GM23338 (cell line): ENCODE data around the gene PHAF1. TPM values are rescaled to one million over a fixed set of nuclear protein-coding genes. Genes with fewer than 3 reads are reported as not detected.

ENCODE experiments used
- ATAC-seq: fragments of 200-7000 bp; cut with Tn5 transposase; 3 replicates; pipeline ENCODE4 v1.9.1; 2020
- DNase-seq: peaks from one replicate; pipeline ENCODE4 v3.0.0-alpha.2; 2015; ENCODE audit warnings: low spot score
- H2AFZ ChIP-seq: fragments of 200-600 bp; sonication (generic); 2 replicates; pipeline ENCODE4 v1.8.0; 2016; ENCODE audit warnings: antibody characterized with exemption, mild to moderate bottlenecking, moderate library complexity
- H3F3A ChIP-seq: fragments of 200-600 bp; sonication (generic); replicated peaks from 2 replicates; pipeline ENCODE4 v1.8.0; 2017; ENCODE audit warnings: antibody characterized with exemption, mixed run types, low read depth
- H3K27ac ChIP-seq: fragments of 200-600 bp; sonication (generic); 2 replicates; pipeline ENCODE4 v1.6.1; 2016; ENCODE audit warnings: low read depth
- H3K27me3 ChIP-seq: fragments of 200-600 bp; sonication (generic); 2 replicates; pipeline ENCODE4 v1.8.0; 2016; ENCODE audit warnings: mild to moderate bottlenecking, mixed run types, moderate library complexity; ENCODE audit not compliant: insufficient read depth
- H3K36me3 ChIP-seq: fragments of 200-600 bp; sonication (generic); 2 replicates; pipeline ENCODE4 v1.8.0; 2016; ENCODE audit warnings: mild to moderate bottlenecking; ENCODE audit not compliant: insufficient read depth
- H3K4me1 ChIP-seq: fragments of 200-600 bp; sonication (generic); 2 replicates; pipeline ENCODE4 v1.8.0; 2016; ENCODE audit warnings: mild to moderate bottlenecking, moderate library complexity; ENCODE audit not compliant: insufficient read depth
- H3K4me2 ChIP-seq: fragments of 200-600 bp; sonication (generic); 2 replicates; pipeline ENCODE4 v1.7.1; 2017; ENCODE audit warnings: mixed run types
- H3K4me3 ChIP-seq: fragments of 200-600 bp; sonication (generic); 2 replicates; pipeline ENCODE4 v1.6.1; 2016; ENCODE audit warnings: mixed run types
- H3K79me2 ChIP-seq: fragments of 200-600 bp; sonication (generic); replicated peaks from 2 replicates; pipeline ENCODE4 v1.8.0; 2017; ENCODE audit warnings: mild to moderate bottlenecking; ENCODE audit not compliant: insufficient read depth
- H3K9me2 ChIP-seq: fragments of 200-600 bp; sonication (generic); 2 replicates; pipeline ENCODE4 v1.8.0; 2017; ENCODE audit not compliant: insufficient read depth
- H4K20me1 ChIP-seq: fragments of 200-600 bp; sonication (generic); replicated peaks from 2 replicates; pipeline ENCODE4 v1.8.0; 2017; ENCODE audit warnings: mild to moderate bottlenecking; ENCODE audit not compliant: insufficient read depth
- H3K27ac Mint-ChIP-seq: 2 replicates; pipeline ENCODE4 v1.8.0; 2020; ENCODE audit warnings: inconsistent platforms, mild to moderate bottlenecking, moderate library complexity, mixed read lengths
- H3K27me3 Mint-ChIP-seq: 3 replicates; pipeline ENCODE4 v1.8.0; 2022; ENCODE audit warnings: low read depth, mild to moderate bottlenecking, moderate library complexity, mixed read lengths, inconsistent platforms; ENCODE audit not compliant: insufficient read depth, poor library complexity
- H3K36me3 Mint-ChIP-seq: 3 replicates; pipeline ENCODE4 v1.8.0; 2021; ENCODE audit warnings: low read depth, mild to moderate bottlenecking, inconsistent platforms, moderate library complexity, mixed read lengths
- H3K4me1 Mint-ChIP-seq: 3 replicates; pipeline ENCODE4 v1.8.0; 2020; ENCODE audit warnings: mild to moderate bottlenecking, inconsistent platforms, mixed read lengths
- H3K4me3 Mint-ChIP-seq: 3 replicates; pipeline ENCODE4 v1.8.0; 2021; ENCODE audit warnings: moderate library complexity, mild to moderate bottlenecking, inconsistent platforms, mixed read lengths
- H3K9me3 Mint-ChIP-seq: 3 replicates; pipeline ENCODE4 v1.8.0; 2020; ENCODE audit warnings: moderate library complexity, mild to moderate bottlenecking, inconsistent platforms, mixed read lengths
- EZH2 ChIP-seq: fragments of 200-600 bp; sonication (generic); IDR thresholded peaks from one replicate; pipeline ENCODE4 v1.8.0; 2017; ENCODE audit warnings: antibody characterized with exemption, mild to moderate bottlenecking, low read depth; ENCODE audit not compliant: unreplicated experiment
- JUNB ChIP-seq: IDR thresholded peaks from one replicate; pipeline ENCODE4 v1.6.1; 2016; ENCODE audit warnings: antibody characterized with exemption; ENCODE audit not compliant: unreplicated experiment
- REST ChIP-seq: IDR thresholded peaks from one replicate; pipeline ENCODE4 v1.6.1; 2018; ENCODE audit warnings: antibody characterized with exemption; ENCODE audit not compliant: unreplicated experiment
- ZNF331 ChIP-seq: fragments of 250-450 bp; sonication (Bioruptor Pico); IDR thresholded peaks from 2 replicates; pipeline ENCODE4 v1.5.0; 2020; ENCODE audit warnings: low read depth, mild to moderate bottlenecking, moderate library complexity
- ZNF462 ChIP-seq: fragments of 250-450 bp; sonication (Bioruptor Pico); IDR thresholded peaks from 2 replicates; pipeline ENCODE4 v1.5.0; 2020; ENCODE audit warnings: mild to moderate bottlenecking, moderate library complexity
- polyA plus RNA-seq: library from polyadenylated mRNA; unstranded; fragments of >200 nt; fragmentation: Nextera tagmentation; extraction: Ambion mirVana; gene quantifications from 2 replicates; pipeline ENCODE4 v1.2.1, GENCODE V29; 2016
- total RNA-seq: library from RNA; depleted of rRNA; stranded (reverse); fragments of >200 nt; shearing (Covaris generic); gene quantifications from 2 replicates; pipeline ENCODE4 v1.2.3, GENCODE V29; 2014

PHAF1 gene
- total and polyA plus RNA-seq, 2 experiments from 2014 or later = 14.7 to 35.9 TPM

DNA sequence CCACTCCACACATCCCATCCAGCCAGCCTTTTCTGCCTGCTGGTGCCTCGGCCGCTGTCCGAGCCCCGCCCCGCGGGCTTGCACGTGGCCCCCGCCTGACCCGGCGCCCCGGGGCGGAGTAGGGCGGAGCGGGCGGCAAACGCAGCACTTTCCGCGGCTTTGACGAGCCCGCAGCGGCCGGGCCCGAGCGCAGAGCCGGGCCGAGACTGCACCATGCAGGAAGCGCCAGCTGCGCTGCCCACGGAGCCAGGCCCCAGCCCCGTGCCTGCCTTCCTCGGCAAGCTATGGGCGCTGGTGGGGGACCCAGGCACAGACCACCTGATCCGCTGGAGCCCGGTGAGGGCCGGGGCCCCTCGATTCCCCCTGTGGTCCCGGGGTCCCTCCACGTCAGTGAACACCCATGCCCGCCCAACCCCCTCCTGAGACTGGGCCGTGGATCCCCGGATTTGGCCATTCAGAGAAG lies 54.9 kb downstream of the PHAF1 start, which contains the start of gene HSF4:
HSF4 (plus strand) TSS at position 147 of the 463 bp plus-strand sequence; CDS start at position 214, 67 bp downstream.
- no peaks in the 10 kb centered on the region; the same call in 1 of the 2 replicates for H4K20me1 ChIP-seq
- peaks cover 4% of the 10 kb centered on the region; the same call in 2 of the 3 replicates for H3K9me3 Mint-ChIP-seq
- DNase-seq (no peak), ATAC-seq (peak; percentile 4)
- no peak for TF ChIP-seq REST
- no peak for TF ChIP-seq EZH2
- TF ChIP-seq JUNB = no peak
- TF ChIP-seq ZNF462 (CRISPR knock-in tag) = no peak
- no peak for TF ChIP-seq ZNF331
- peaks cover 22% of the 10 kb centered on the region; the same call in 1 of the 2 replicates for H3K4me1 ChIP-seq
- H3K4me1 Mint-ChIP-seq = peaks cover 35% of the 10 kb centered on the region
- peaks cover 98% of the 10 kb centered on the region for H3K27me3 Mint-ChIP-seq
- H3K4me3 ChIP-seq = peak within 1 kb of the TSS; percentile 59
- H3K4me3 Mint-ChIP-seq = peak within 1 kb of the TSS; percentile 60
- H3K79me2 ChIP-seq = no peaks in the 10 kb centered on the region
- H3K27ac ChIP-seq = no peak within 1 kb of the TSS
- H3K9me2 ChIP-seq = no peaks in the 10 kb centered on the region
- H3K36me3 ChIP-seq = no peaks in the 10 kb centered on the region
- H3K27me3 ChIP-seq = peaks cover 100% of the 10 kb centered on the region
- no peak within 1 kb of the TSS for H3K27ac Mint-ChIP-seq
- H3F3A ChIP-seq = peaks cover 10% of the 10 kb centered on the region
- H3K36me3 Mint-ChIP-seq = no peaks in the 10 kb centered on the region
- peak within 1 kb of the TSS; percentile 69 for H2AFZ ChIP-seq
- H3K4me2 ChIP-seq = peak within 1 kb of the TSS; percentile 79
